ENCODE measurements around the gene AKAP12.

The AKAP12 gene

DNA sequence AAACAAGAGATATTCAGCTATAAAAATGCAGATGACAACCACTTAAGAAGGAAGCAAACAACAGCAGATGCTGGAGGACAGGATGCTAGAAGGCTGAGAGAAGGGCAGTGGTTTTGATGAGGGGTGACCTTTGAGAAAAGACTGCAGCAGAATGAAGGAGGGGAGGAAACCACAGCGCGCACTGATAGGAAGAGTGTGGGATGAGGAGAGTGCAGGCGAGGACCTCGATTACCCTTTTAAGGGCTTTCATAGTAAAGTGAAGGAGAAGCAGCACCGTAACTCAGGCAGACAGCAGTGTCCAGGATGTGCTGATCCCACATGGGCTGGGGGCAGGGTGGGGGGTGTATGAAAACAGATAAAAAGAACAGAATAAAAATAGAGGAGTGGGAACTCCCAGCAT lies 132.4 kb downstream of the AKAP12 start:
- TF ChIP-seq FOXP2 (optimal IDR thresholded peaks at IDR 0.05; ENCODE audit: borderline replicate concordance, extremely low read depth, extremely low read length, insufficient read depth) (no peak), TAF1 (IDR thresholded peaks at IDR 0.05; ENCODE audit: borderline replicate concordance, insufficient read depth, low read length) (no peak), POLR2AphosphoS5 (IDR thresholded peaks at IDR 0.05; ENCODE audit: low read depth, low read length) (no peak), REST (IDR thresholded peaks at IDR 0.05; ENCODE audit: insufficient read depth in 1 of 2, low read depth in 2 of 2, low read length in 2 of 2) (no peak), SIN3A (IDR thresholded peaks at IDR 0.05; ENCODE audit: borderline replicate concordance, insufficient read depth, low read length) (no peak)

DNA sequence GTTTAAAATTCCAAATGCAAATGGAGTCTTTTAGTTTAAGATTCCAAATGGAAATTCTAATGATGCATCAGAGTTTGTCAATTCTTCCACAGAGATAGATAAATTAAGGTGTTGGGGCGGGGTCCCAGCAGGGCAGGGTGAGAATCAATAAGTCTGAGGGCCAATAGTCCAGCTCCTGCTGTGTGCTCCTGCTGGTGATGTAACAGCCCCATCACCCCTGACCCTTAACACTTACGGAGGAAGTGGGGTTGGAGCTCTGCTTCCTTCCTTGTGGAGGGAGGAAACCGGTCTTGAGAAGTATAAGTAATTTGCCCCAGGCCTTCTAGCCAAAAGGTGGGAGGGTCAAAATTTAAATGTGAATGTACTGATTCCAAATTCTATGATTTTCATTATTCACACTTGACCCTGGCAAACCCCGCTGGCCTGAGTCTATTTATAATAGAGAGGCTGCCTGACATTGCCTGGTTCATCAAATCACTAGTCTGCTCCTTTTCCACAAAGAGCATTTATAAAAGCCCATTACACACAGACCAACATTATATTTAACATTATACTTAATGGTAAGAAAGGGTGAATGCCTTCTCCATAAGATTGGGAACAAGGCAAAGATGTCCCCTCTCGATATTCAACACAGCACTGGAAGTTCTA lies 134.4 kb downstream of the AKAP12 start:
- TF ChIP-seq POLR2AphosphoS5 (IDR thresholded peaks at IDR 0.05; ENCODE audit: low read depth, low read length) (no peak), SIN3A (IDR thresholded peaks at IDR 0.05; ENCODE audit: borderline replicate concordance, insufficient read depth, low read length) (no peak), REST (IDR thresholded peaks at IDR 0.05; ENCODE audit: insufficient read depth in 1 of 2, low read depth in 2 of 2, low read length in 2 of 2) (0 out of 4 replicates have a peak, but pooled peaks of 1 of the 2 experiments have one; percentile 24), TAF1 (IDR thresholded peaks at IDR 0.05; ENCODE audit: borderline replicate concordance, insufficient read depth, low read length) (no peak), FOXP2 (optimal IDR thresholded peaks at IDR 0.05; ENCODE audit: borderline replicate concordance, extremely low read depth, extremely low read length, insufficient read depth) (peak; percentile 20)

GRCh38 chr6:151375833-151376232 lies 136.1 kb downstream of the AKAP12 start:
- TF ChIP-seq FOXP2 (optimal IDR thresholded peaks at IDR 0.05; ENCODE audit: borderline replicate concordance, extremely low read depth, extremely low read length, insufficient read depth) (no peak), TAF1 (IDR thresholded peaks at IDR 0.05; ENCODE audit: borderline replicate concordance, insufficient read depth, low read length) (no peak), POLR2AphosphoS5 (IDR thresholded peaks at IDR 0.05; ENCODE audit: low read depth, low read length) (no peak), REST (IDR thresholded peaks at IDR 0.05; ENCODE audit: insufficient read depth in 1 of 2, low read depth in 2 of 2, low read length in 2 of 2) (no peak), SIN3A (IDR thresholded peaks at IDR 0.05; ENCODE audit: borderline replicate concordance, insufficient read depth, low read length) (no peak)

DNA sequence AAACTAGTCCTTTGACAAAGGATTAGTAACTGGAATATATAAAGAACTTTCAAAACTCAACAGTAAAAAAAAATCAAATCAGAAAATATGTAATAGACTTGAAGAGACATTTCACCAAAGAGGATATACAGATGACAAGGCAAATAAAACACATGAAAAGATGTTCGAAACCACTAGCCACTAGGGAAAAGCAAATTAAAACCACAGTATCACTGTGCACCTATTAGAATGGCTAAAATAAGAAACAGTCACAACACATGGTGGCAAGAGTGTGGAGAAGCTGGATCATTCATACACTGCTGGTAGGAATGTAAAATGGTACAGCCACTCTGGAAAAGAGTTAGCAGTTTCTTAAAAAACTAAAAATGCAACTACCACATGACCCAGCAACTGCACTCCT lies 136.7 kb downstream of the AKAP12 start:
- TF ChIP-seq SIN3A (IDR thresholded peaks at IDR 0.05; ENCODE audit: borderline replicate concordance, insufficient read depth, low read length) (no peak), FOXP2 (optimal IDR thresholded peaks at IDR 0.05; ENCODE audit: borderline replicate concordance, extremely low read depth, extremely low read length, insufficient read depth) (no peak), POLR2AphosphoS5 (IDR thresholded peaks at IDR 0.05; ENCODE audit: low read depth, low read length) (no peak), REST (IDR thresholded peaks at IDR 0.05; ENCODE audit: insufficient read depth in 1 of 2, low read depth in 2 of 2, low read length in 2 of 2) (no peak), TAF1 (IDR thresholded peaks at IDR 0.05; ENCODE audit: borderline replicate concordance, insufficient read depth, low read length) (no peak)

All from PFSK-1 (cell line).